IPS-20b (cell line): ENCODE measurements around the gene SCAF1.

Experiments used
- H3K27ac ChIP-seq: one replicate; pipeline ENCODE4 v1.5.1; 2013; ENCODE audit warnings: low read length
- H3K27me3 ChIP-seq: 2 replicates; pipeline ENCODE4 v1.6.1; 2013; ENCODE audit warnings: mild to moderate bottlenecking, low read length, inconsistent platforms; ENCODE audit not compliant: insufficient read depth
- H3K36me3 ChIP-seq: 2 replicates; pipeline ENCODE4 v1.6.1; 2013; ENCODE audit warnings: low read depth, mild to moderate bottlenecking, inconsistent platforms, low read length, moderate library complexity; ENCODE audit not compliant: insufficient read depth
- H3K4me1 ChIP-seq: 2 replicates; pipeline ENCODE4 v1.6.1; 2013; ENCODE audit warnings: mild to moderate bottlenecking, control low read depth, inconsistent platforms, low read length, moderate library complexity; ENCODE audit not compliant: insufficient read depth
- H3K4me3 ChIP-seq: 2 replicates; pipeline ENCODE4 v1.5.1; 2013; ENCODE audit warnings: mild to moderate bottlenecking, low read length, inconsistent platforms
- H3K9ac ChIP-seq: 2 replicates; pipeline ENCODE4 v1.6.1; 2013; ENCODE audit warnings: low read depth, mild to moderate bottlenecking, inconsistent platforms, low read length, moderate library complexity
- H3K9me3 ChIP-seq: 2 replicates; pipeline ENCODE4 v1.6.1; 2013; ENCODE audit warnings: mild to moderate bottlenecking, low read depth, low read length, inconsistent platforms; ENCODE audit not compliant: insufficient read depth

The SCAF1 gene

GRCh38 chr19:49663224-49663623 lies 21.2 kb downstream of the SCAF1 start:
- H3K4me3 ChIP-seq = no peak overlapping the region
- no peak overlapping the region; the same call in 1 of the 2 replicates for H3K9ac ChIP-seq
- H3K27me3 ChIP-seq = no peaks in the 10 kb centered on the region
- no peaks in the 10 kb centered on the region; the same call in 1 of the 2 replicates for H3K4me1 ChIP-seq
- H3K36me3 ChIP-seq = peaks cover 59% of the 10 kb centered on the region
- H3K27ac ChIP-seq = no peak overlapping the region
- peaks cover 10% of the 10 kb centered on the region for H3K9me3 ChIP-seq

- Histone ChIP-seq H3K36me3 (peaks cover 55% of the 10 kb centered on the region), H3K27ac (peak overlapping the region; percentile 72), H3K4me3 (peak overlapping the region; percentile 88), H3K9ac (peak overlapping the region; percentile 91), H3K9me3 (peaks cover 10% of the 10 kb centered on the region), H3K27me3 (no peaks in the 10 kb centered on the region), H3K4me1 (no peaks in the 10 kb centered on the region; the same call in 1 of the 2 replicates)
Observed at GRCh38 chr19:49664171-49665035, 22.4 kb downstream of the SCAF1 start.

GRCh38 chr19:49665036-49665350 lies 23.0 kb downstream of the SCAF1 start:
- peaks cover 6% of the 10 kb centered on the region for H3K9me3 ChIP-seq
- H3K9ac ChIP-seq = peak overlapping the region; percentile 91
- H3K27ac ChIP-seq = peak overlapping the region; percentile 72
- H3K4me1 ChIP-seq = no peaks in the 10 kb centered on the region; the same call in 1 of the 2 replicates
- no peaks in the 10 kb centered on the region for H3K27me3 ChIP-seq
- H3K36me3 ChIP-seq = peaks cover 54% of the 10 kb centered on the region
- H3K4me3 ChIP-seq = peak overlapping the region; percentile 88

- Histone ChIP-seq H3K9me3 (peaks cover under 1% of the 10 kb centered on the region; the same call in 1 of the 2 replicates), H3K36me3 (peaks cover 54% of the 10 kb centered on the region), H3K4me1 (no peaks in the 10 kb centered on the region; the same call in 1 of the 2 replicates), H3K9ac (peak within 1 kb of the TSS; percentile 91), H3K27ac (peak within 1 kb of the TSS; percentile 72), H3K4me3 (peak within 1 kb of the TSS; percentile 88), H3K27me3 (no peaks in the 10 kb centered on the region)
Observed at GRCh38 chr19:49665351-49666119, 23.5 kb downstream of the SCAF1 start, which contains the start of the genes BCL2L12 and IRF3. Gene BCL2L12, plus strand, starts transcription at chr19:49665933. Its CDS starts 760 bp downstream, at chr19:49666693. Gene IRF3, minus strand, starts transcription at chr19:49665857. Its CDS starts 1,019 bp downstream, at chr19:49664838.

- Histone ChIP-seq H3K4me1 (no peaks in the 10 kb centered on the region; the same call in 1 of the 2 replicates), H3K9me3 (no peaks in the 10 kb centered on the region), H3K9ac (peak overlapping the region; percentile 91), H3K27me3 (no peaks in the 10 kb centered on the region), H3K27ac (no peak overlapping the region), H3K36me3 (peaks cover 53% of the 10 kb centered on the region), H3K4me3 (peak overlapping the region; percentile 88)
Observed at GRCh38 chr19:49666120-49666444, 24.1 kb downstream of the SCAF1 start.

- Histone ChIP-seq H3K4me1 (no peaks in the 10 kb centered on the region; the same call in 1 of the 2 replicates), H3K9me3 (no peaks in the 10 kb centered on the region), H3K9ac (no peak overlapping the region), H3K36me3 (peaks cover 39% of the 10 kb centered on the region), H3K27me3 (no peaks in the 10 kb centered on the region), H3K4me3 (no peak overlapping the region), H3K27ac (no peak overlapping the region)
Observed at GRCh38 chr19:49667473-49667872, 25.5 kb downstream of the SCAF1 start.

- H3K9me3 ChIP-seq = no peaks in the 10 kb centered on the region
- H3K27ac ChIP-seq = no peak overlapping the region
- peaks cover 44% of the 10 kb centered on the region for H3K36me3 ChIP-seq
- H3K9ac ChIP-seq = no peak overlapping the region
- no peaks in the 10 kb centered on the region for H3K27me3 ChIP-seq
- no peaks in the 10 kb centered on the region; the same call in 1 of the 2 replicates for H3K4me1 ChIP-seq
- no peak overlapping the region for H3K4me3 ChIP-seq
Observed at GRCh38 chr19:49669516-49669915, 27.5 kb downstream of the SCAF1 start.

GRCh38 chr19:49672131-49672919 lies 30.3 kb downstream of the SCAF1 start:
- peak overlapping the region; percentile 3 for H3K27ac ChIP-seq
- peaks cover 40% of the 10 kb centered on the region for H3K36me3 ChIP-seq

GRCh38 chr19:49676136-49676783 lies 34.3 kb downstream of the SCAF1 start:
- Histone ChIP-seq H3K4me3 (peak overlapping the region; percentile 85), H3K27me3 (no peaks in the 10 kb centered on the region), H3K27ac (peak overlapping the region; percentile 97), H3K9ac (peak overlapping the region; percentile 97), H3K36me3 (peaks cover 22% of the 10 kb centered on the region), H3K9me3 (no peaks in the 10 kb centered on the region), H3K4me1 (peaks cover 9% of the 10 kb centered on the region; the same call in 1 of the 2 replicates)

More at GRCh38 chr19:49672131-49672919, 30.3 kb downstream of the SCAF1 start:
- H3K27me3 ChIP-seq = no peaks in the 10 kb centered on the region
- H3K4me1 ChIP-seq = no peaks in the 10 kb centered on the region; the same call in 1 of the 2 replicates
- H3K9me3 ChIP-seq = no peaks in the 10 kb centered on the region
- H3K9ac ChIP-seq = peak overlapping the region; percentile 52; the same call in 1 of the 2 replicates
- H3K4me3 ChIP-seq = peak overlapping the region; percentile 52

GRCh38 chr19:49676784-49677230 lies 34.8 kb downstream of the SCAF1 start:
- Histone ChIP-seq H3K9ac (peak overlapping the region; percentile 100; the same call in 1 of the 2 replicates), H3K36me3 (peaks cover 27% of the 10 kb centered on the region), H3K9me3 (no peaks in the 10 kb centered on the region), H3K27ac (peak overlapping the region; percentile 96), H3K4me3 (peak overlapping the region; percentile 99; the same call in 1 of the 2 replicates), H3K27me3 (no peaks in the 10 kb centered on the region), H3K4me1 (peaks cover 9% of the 10 kb centered on the region; the same call in 1 of the 2 replicates)
